Vagina (tissue), 2 donors: ENCODE results near the gene ZBTB16. TPM values are rescaled to one million over a fixed set of nuclear protein-coding genes. Genes with fewer than 3 reads are reported as not detected.

ENCODE experiments used
- DNase-seq, 2 donors: peaks; one replicate each; pipeline ENCODE4 v3.0.0-alpha.2; 2017; ENCODE audit errors: extremely low spot score in 2 of 2
- H3K27ac ChIP-seq: fragments of 200-600 bp; sonication (generic); one replicate; pipeline ENCODE4 v1.5.1; 2019
- H3K27me3 ChIP-seq: fragments of 200-600 bp; sonication (generic); one replicate; pipeline ENCODE4 v1.5.1; 2019
- H3K36me3 ChIP-seq, 2 donors: fragments of 200-600 bp; sonication (generic); one replicate each; pipeline ENCODE4 v1.5.1; 2017 to 2019
- H3K4me1 ChIP-seq: fragments of 200-600 bp; sonication (generic); one replicate; pipeline ENCODE4 v1.5.1; 2019
- H3K4me3 ChIP-seq, 2 donors: fragments of 200-600 bp; sonication (generic); 1 replicate in 1 of 2; 2 replicates in 1 of 2; pipeline ENCODE4 v1.5.1; 2016 to 2019
- H3K9me3 ChIP-seq: fragments of 200-600 bp; sonication (generic); one replicate; pipeline ENCODE4 v1.5.1; 2019
- CTCF ChIP-seq, 3 experiments: fragments of 450-650 bp in 2 of 3; fragments of 200-600 bp in 1 of 3; sonication (generic) in 1 of 3; IDR thresholded peaks; one replicate each; pipeline ENCODE4 v1.5.1; 2017 to 2019; ENCODE audit warnings: antibody characterized with exemption in 3 of 3, mild to moderate bottlenecking in 2 of 3, moderate library complexity in 2 of 3
- POLR2A ChIP-seq, 2 donors: fragments of 450-650 bp; IDR thresholded peaks; one replicate each; pipeline ENCODE4 v1.6.1; 2017; ENCODE audit warnings: antibody characterized with exemption in 2 of 2, mild to moderate bottlenecking in 2 of 2, moderate library complexity in 2 of 2
- POLR2AphosphoS5 ChIP-seq, 2 donors: sonication (generic); formaldehyde crosslinking; IDR thresholded peaks; one replicate each; pipeline ENCODE4 v1.9.0; 2017; ENCODE audit warnings: antibody characterized with exemption in 2 of 2, mild to moderate bottlenecking in 2 of 2, low read depth in 1 of 2; ENCODE audit not compliant: insufficient read depth in 1 of 2
- intact Hi-C: fragments of 100-400 bp; cut with DNase I; formaldehyde crosslinking; loops from one replicate; pipeline ENCODE4 v1.15.1; 2023
- total RNA-seq: library from RNA; depleted of rRNA; stranded (reverse); fragments of >200 nt; gene quantifications from one replicate; pipeline ENCODE4 v1.2.3, GENCODE V29; 2016

Gene ZBTB16
- total RNA-seq, 1 donor from 2014 or later, result 243 TPM

- no peak for DNase-seq
- H3K9me3 ChIP-seq, result no peaks in the 10 kb centered on the region
- H3K4me1 ChIP-seq, result peaks cover 46% of the 10 kb centered on the region
- H3K27me3 ChIP-seq, result no peaks in the 10 kb centered on the region
- intact Hi-C loops, result no loop called here
- H3K36me3 ChIP-seq, result peaks cover 0 to 20% of the 10 kb centered on the region in 2 donors
- no peak overlapping the region for H3K27ac ChIP-seq
- H3K4me3 ChIP-seq, result no peak overlapping the region
- TF ChIP-seq POLR2AphosphoS5 (IDR thresholded peaks at IDR 0.05; ENCODE audit: insufficient read depth in 1 of 2, low read depth in 1 of 2) (no peak), CTCF (IDR thresholded peaks at IDR 0.05) (no peak), POLR2A (IDR thresholded peaks at IDR 0.05) (no peak)
Measured at GRCh38 chr11:114219559-114220349, 160.2 kb downstream of the ZBTB16 start.

DNA sequence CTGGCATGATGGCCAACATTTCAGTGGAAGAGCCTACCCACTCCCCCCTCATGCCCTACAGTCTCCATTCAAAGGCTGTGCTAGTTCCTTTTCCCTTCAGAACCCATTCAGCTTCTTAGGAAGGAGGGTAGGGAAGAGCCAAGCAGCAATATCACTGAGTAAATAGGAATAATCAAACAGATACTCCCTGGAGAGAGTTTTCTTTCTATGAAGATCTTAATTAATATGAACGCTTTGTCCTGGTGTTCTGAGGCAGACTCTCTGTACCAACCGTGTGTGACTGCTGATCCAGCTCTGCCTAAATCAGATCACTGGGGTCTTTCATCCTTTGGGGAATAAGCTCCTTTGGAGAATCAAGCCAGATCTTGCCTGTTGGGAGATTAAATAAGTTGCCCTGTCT, 161.5 kb downstream of the ZBTB16 start:
- no peak overlapping the region for H3K4me3 ChIP-seq
- no peaks in the 10 kb centered on the region for H3K9me3 ChIP-seq
- no peak for DNase-seq
- H3K4me1 ChIP-seq, result peaks cover 49% of the 10 kb centered on the region
- intact Hi-C loops, result no loop called here
- H3K27ac ChIP-seq, result no peak overlapping the region
- TF ChIP-seq POLR2AphosphoS5 (IDR thresholded peaks at IDR 0.05; ENCODE audit: insufficient read depth in 1 of 2, low read depth in 1 of 2), result no peak
- no peak for TF ChIP-seq CTCF (IDR thresholded peaks at IDR 0.05)
- no peak for TF ChIP-seq POLR2A (IDR thresholded peaks at IDR 0.05)
- no peaks in the 10 kb centered on the region for H3K27me3 ChIP-seq
- H3K36me3 ChIP-seq, result peaks cover 0 to 26% of the 10 kb centered on the region in 2 donors

GRCh38 chr11:114225661-114226060, 166.2 kb downstream of the ZBTB16 start:
- Histone ChIP-seq H3K27ac (no peak overlapping the region), H3K27me3 (no peaks in the 10 kb centered on the region), H3K36me3 (peaks cover 0 to 35% of the 10 kb centered on the region in 2 donors), H3K4me1 (peaks cover 27% of the 10 kb centered on the region), H3K4me3 (no peak overlapping the region), H3K9me3 (no peaks in the 10 kb centered on the region)
- DNase-seq, result no peak
- intact Hi-C loops, result no loop called here
- TF ChIP-seq CTCF (IDR thresholded peaks at IDR 0.05), result no peak
- TF ChIP-seq POLR2A (IDR thresholded peaks at IDR 0.05), result no peak
- TF ChIP-seq POLR2AphosphoS5 (IDR thresholded peaks at IDR 0.05; ENCODE audit: insufficient read depth in 1 of 2, low read depth in 1 of 2), result no peak

GRCh38 chr11:114226356-114226755, 166.8 kb downstream of the ZBTB16 start:
- H3K4me1 ChIP-seq, result peaks cover 27% of the 10 kb centered on the region
- no peaks in the 10 kb centered on the region for H3K9me3 ChIP-seq
- no peaks in the 10 kb centered on the region for H3K27me3 ChIP-seq
- TF ChIP-seq POLR2AphosphoS5 (IDR thresholded peaks at IDR 0.05; ENCODE audit: insufficient read depth in 1 of 2, low read depth in 1 of 2) (no peak), POLR2A (IDR thresholded peaks at IDR 0.05) (no peak), CTCF (IDR thresholded peaks at IDR 0.05) (no peak)
- intact Hi-C loops, result no loop called here
- H3K27ac ChIP-seq, result no peak overlapping the region
- no peak for DNase-seq
- peaks cover 0 to 34% of the 10 kb centered on the region in 2 donors for H3K36me3 ChIP-seq
- H3K4me3 ChIP-seq, result no peak overlapping the region
